GM19238 (cell line): ENCODE results near the gene CD93.

Experiments
- DNase-seq: peaks from one replicate; pipeline ENCODE4 v3.0.0; 2011; ENCODE audit warnings: low spot score; ENCODE audit not compliant: insufficient read length

Gene CD93

GRCh38 chr20:23100720-23101107 is 14.6 kb upstream of the CD93 start:
- DNase-seq, result no peak

- DNase-seq, result no peak
Observed at GRCh38 chr20:23099791-23100719, 13.9 kb upstream of the CD93 start.

GRCh38 chr20:23097636-23098580 is 11.8 kb upstream of the CD93 start:
- DNase-seq, result no peak

GRCh38 chr20:23096986-23097520 is 10.9 kb upstream of the CD93 start:
- no peak for DNase-seq

GRCh38 chr20:23096097-23096496 is 10.0 kb upstream of the CD93 start:
- no peak for DNase-seq

GRCh38 chr20:23095499-23095898 is 9.4 kb upstream of the CD93 start:
- no peak for DNase-seq

GRCh38 chr20:23094927-23095326 is 8.8 kb upstream of the CD93 start:
- no peak for DNase-seq

- no peak for DNase-seq
Observed at GRCh38 chr20:23094213-23094896, 8.2 kb upstream of the CD93 start.

GRCh38 chr20:23093613-23094012 is 7.5 kb upstream of the CD93 start:
- DNase-seq, result no peak

GRCh38 chr20:23092861-23093495 is 6.9 kb upstream of the CD93 start:
- no peak for DNase-seq

- DNase-seq, result no peak
Observed at GRCh38 chr20:23092384-23092756, 6.2 kb upstream of the CD93 start.

- DNase-seq, result no peak
Observed at GRCh38 chr20:23091721-23092383, 5.7 kb upstream of the CD93 start.

- no peak for DNase-seq
Observed at GRCh38 chr20:23090878-23091277, 4.8 kb upstream of the CD93 start.

GRCh38 chr20:23090147-23090546 is 4.0 kb upstream of the CD93 start:
- DNase-seq, result no peak

- no peak for DNase-seq
Observed at GRCh38 chr20:23088866-23089265, 2.7 kb upstream of the CD93 start.

- no peak for DNase-seq
Observed at GRCh38 chr20:23087587-23088251, 1.6 kb upstream of the CD93 start.

- no peak for DNase-seq
Observed at GRCh38 chr20:23086931-23087411, 847 bp upstream of the CD93 start.

- DNase-seq, result no peak
Observed at GRCh38 chr20:23085436-23086055, 578 bp downstream of the CD93 start.

GRCh38 chr20:23084845-23085365 is 1.2 kb downstream of the CD93 start:
- no peak for DNase-seq
